GM12878 (cell line): Measurements from ENCODE around the gene U2AF2. TPM values are rescaled to one million over a fixed set of nuclear protein-coding genes. Genes with fewer than 3 reads are reported as not detected.
A peak's percentile ranks its signal among the peaks of the same experiment; 100 is the strongest.

ENCODE experiments used
- ATAC-seq: fragments of 200-7000 bp; cut with Tn5 transposase; 3 replicates; pipeline ENCODE4 v1.9.1; 2020; ENCODE audit warnings: mild to moderate bottlenecking, moderate library complexity
- BruUV-seq: library from RNA; stranded (reverse); fragments of 400-500 nt; replicated peaks from 2 replicates; lab custom pipeline; 2021; lab: Mats Ljungman, UMichigan
- CTCF ChIA-PET: fragments of 300-600 bp; sonication (Branson Sonifier 250); formaldehyde crosslinking; extraction: SDS; loops from one replicate; lab custom pipeline; 2021; ENCODE audit warnings: inconsistent platforms; lab: Yijun Ruan, JAX
- POLR2A ChIA-PET: fragments of 350-600 bp; formaldehyde crosslinking; extraction: SDS; loops from one replicate; lab custom pipeline; 2021; ENCODE audit warnings: inconsistent platforms; lab: Charles Lee
- RAD21 ChIA-PET: fragments of 300-600 bp; sonication (Branson Sonifier 250); formaldehyde crosslinking; loops from one replicate; lab custom pipeline; 2023; ENCODE audit warnings: antibody characterized with exemption; ENCODE audit not compliant: unreplicated experiment; lab: Charles Lee
- SMC1A ChIA-PET: fragments of 300-600 bp; sonication (Branson Sonifier 250); formaldehyde crosslinking; loops from one replicate; lab custom pipeline; 2023; ENCODE audit not compliant: unreplicated experiment, uncharacterized antibody; lab: Charles Lee
- DNase-seq: peaks from one replicate; pipeline ENCODE4 v3.0.0-alpha.2; 2011; ENCODE audit warnings: low read depth, low spot score
- FAIRE-seq: peaks from 3 replicates; lab custom pipeline; 2011; peaks lifted over from hg19 to GRCh38; lab: Jason Lieb, UNC
- H2AFZ ChIP-seq: 2 replicates; pipeline ENCODE4 v1.6.0; 2011; ENCODE audit warnings: low read depth, low read length, control low read depth; ENCODE audit not compliant: control insufficient read depth
- H3K27ac ChIP-seq: 2 replicates; pipeline ENCODE4 v1.5.1; 2011; ENCODE audit warnings: control low read depth; ENCODE audit not compliant: control insufficient read depth, insufficient read depth
- H3K27me3 ChIP-seq, 2 experiments: replicated peaks in 1 of 2; 2 replicates each; pipeline versions ENCODE4 v1.6.0 to v1.6.1; 2011; ENCODE audit warnings: low read length in 1 of 2; ENCODE audit not compliant: control insufficient read depth in 2 of 2, insufficient read depth in 2 of 2
- H3K36me3 ChIP-seq, 2 experiments: 2 replicates each; pipeline ENCODE4 v1.5.1; 2011; ENCODE audit warnings: low read length in 1 of 2; ENCODE audit not compliant: control insufficient read depth in 2 of 2, insufficient read depth in 2 of 2
- H3K4me1 ChIP-seq: 2 replicates; pipeline ENCODE4 v1.6.1; 2011; ENCODE audit warnings: mild to moderate bottlenecking, low read length, moderate library complexity, mixed read lengths; ENCODE audit not compliant: control insufficient read depth, insufficient read depth
- H3K4me2 ChIP-seq: 2 replicates; pipeline ENCODE4 v1.6.0; 2011; ENCODE audit warnings: control low read depth; ENCODE audit not compliant: control insufficient read depth, insufficient read depth
- H3K4me3 ChIP-seq: fragments of 200-600 bp; sonication (generic); 2 replicates; pipeline ENCODE4 v1.5.1; 2016
- H3K79me2 ChIP-seq: 2 replicates; pipeline ENCODE4 v1.6.0; 2011; ENCODE audit warnings: low read length; ENCODE audit not compliant: control insufficient read depth, insufficient read depth
- H3K9ac ChIP-seq: 2 replicates; pipeline ENCODE4 v1.8.0; 2011; ENCODE audit warnings: low read length, control low read depth, mixed read lengths; ENCODE audit not compliant: control insufficient read depth, insufficient read depth
- H3K9me3 ChIP-seq: replicated peaks from 3 replicates; pipeline ENCODE4 v1.5.1; 2011; ENCODE audit warnings: mild to moderate bottlenecking, low read length; ENCODE audit not compliant: control insufficient read depth, insufficient read depth
- H4K20me1 ChIP-seq: 2 replicates; pipeline ENCODE4 v1.6.0; 2011; ENCODE audit not compliant: control insufficient read depth, insufficient read depth
- ASH2L ChIP-seq: fragments of 300-600, 200-600 bp; sonication (generic); IDR thresholded peaks from 2 replicates; pipeline ENCODE4 v1.6.1; 2017; ENCODE audit warnings: low read depth, mild to moderate bottlenecking, borderline replicate concordance
- CHD1 ChIP-seq: IDR thresholded peaks from 2 replicates; pipeline ENCODE4 v1.6.1; 2012; ENCODE audit warnings: low read depth, low read length, improper control_type of control experiment
- CUX1 ChIP-seq: IDR thresholded peaks from 2 replicates; pipeline ENCODE4 v1.6.1; 2012; ENCODE audit warnings: improper control_type of control experiment, low read depth, low read length; ENCODE audit not compliant: insufficient replicate concordance
- EP300 ChIP-seq, 2 experiments: fragments of 150-350 bp in 1 of 2; IDR thresholded peaks; 2 replicates each; pipeline ENCODE4 v1.6.1; 2011 to 2012; ENCODE audit warnings: low read depth in 2 of 2, low read length in 2 of 2, borderline replicate concordance in 1 of 2, improper control_type of control experiment in 1 of 2, inconsistent platforms in 1 of 2; ENCODE audit not compliant: control insufficient read depth in 1 of 2
- RBBP5 ChIP-seq: fragments of 200-600 bp; sonication (generic); conservative IDR thresholded peaks from 2 replicates; pipeline ENCODE4 v1.6.1; 2016
- RELB ChIP-seq: fragments of 450-650 bp; IDR thresholded peaks from 2 replicates; pipeline ENCODE4 v1.6.1; 2017; ENCODE audit warnings: low read depth, mild to moderate bottlenecking, moderate library complexity
- SPI1 ChIP-seq: IDR thresholded peaks from 2 replicates; pipeline ENCODE4 v1.6.1; 2011; ENCODE audit warnings: low read depth, mild to moderate bottlenecking, low read length, moderate library complexity, borderline replicate concordance; ENCODE audit not compliant: insufficient read depth
- TCF7 ChIP-seq: IDR thresholded peaks from 2 replicates; pipeline ENCODE4 v1.6.1; 2014; ENCODE audit warnings: antibody characterized with exemption, borderline replicate concordance
- WRNIP1 ChIP-seq: IDR thresholded peaks from 2 replicates; pipeline ENCODE4 v1.6.1; 2011; ENCODE audit warnings: low read depth, low read length, improper control_type of control experiment, borderline replicate concordance
- ZZZ3 ChIP-seq: IDR thresholded peaks from 2 replicates; pipeline ENCODE4 v1.6.1; 2011; ENCODE audit warnings: low read depth; ENCODE audit not compliant: control insufficient read depth, insufficient read length
- WGBS: methylation state at CpG from one replicate; pipeline ENCODE4 v1.1.6; 2016; ENCODE audit warnings: low lambda C conversion rate; ENCODE audit not compliant: insufficient replicate concordance, insufficient coverage; ENCODE audit errors: missing lambda C conversion rate; 5-methylcytosine and 5-hydroxymethylcytosine counted together
- in situ Hi-C: fragments of 300-500 bp; cut with MboI; formaldehyde crosslinking; loops from 9 replicates; pipeline ENCODE4 v1.14.3; 2018; ENCODE audit warnings: mixed read lengths
- intact Hi-C: fragments of 100-400 bp; cut with micrococcal nuclease; formaldehyde crosslinking; loops from one replicate; pipeline ENCODE4 v1.14.2; 2022; ENCODE audit not compliant: unreplicated experiment
- polyA plus RNA-seq, 11 experiments: library from polyadenylated mRNA; depleted of rRNA in 4 of 11; unstranded in 6 of 11; stranded (reverse) in 5 of 11; fragments of >200 nt; fragmentation: Nextera tagmentation in 4 of 11; fragmentation: Illumina TruSeq in 1 of 11; extraction: Ambion mirVana in 4 of 11; extraction: Trizol in 1 of 11; gene quantifications; 1 replicate in 1 of 11; 2 replicates in 10 of 11; pipeline versions ENCODE4 v1.2.1 to v1.2.3, GENCODE V29; 2011 to 2016; ENCODE audit warnings: inconsistent platforms in 2 of 11, missing spikeins in 2 of 11, low read depth in 1 of 11
- total RNA-seq, 4 experiments: library from RNA; depleted of rRNA in 3 of 4; stranded (reverse); fragments of >200 nt in 3 of 4; fragmentation: Illumina TruSeq in 1 of 4; extraction: Trizol in 1 of 4; gene quantifications; 2 replicates each; pipeline versions ENCODE4 v1.2.1 to v1.2.3, GENCODE V29; 2013 to 2021

U2AF2 gene
- total and polyA plus RNA-seq, 10 of the 15 experiments (the other 5 are each of a cell fraction or from before 2014, with no cell fraction given), result 3.0 to 338 (median 130) TPM

- ATAC-seq, result no peak
- Histone ChIP-seq H3K79me2 (peaks cover 64% of the 10 kb centered on the region), H3K4me1 (peaks cover 12% of the 10 kb centered on the region), H4K20me1 (peaks cover 24% of the 10 kb centered on the region), H3K36me3 (peaks cover 27 to 53% of the 10 kb centered on the region in 2 experiments), H3K4me3 (no peak overlapping the region), H3K9ac (no peak overlapping the region), H3K4me2 (no peak overlapping the region), H3K27me3 (no peaks in the 10 kb centered on the region), H3K9me3 (no peaks in the 10 kb centered on the region), H2AFZ (no peak overlapping the region), H3K27ac (no peak overlapping the region)
- FAIRE-seq, result no peak
- ChIA-PET SMC1A (no interaction called here), RAD21 (no interaction called here), POLR2A (no interaction called here), CTCF (no interaction called here)
- no peak for DNase-seq
- no TSS peak for BruUV-seq
- no peak for TF ChIP-seq TCF7
- peak; percentile 65; the same call in 1 of the 2 replicates for TF ChIP-seq SPI1
- no peak for TF ChIP-seq ZZZ3
- WGBS, result 75% methylated on average over 7 of the region's 9 CpGs
- intact Hi-C loops, result no loop called here
- in situ Hi-C loops, result loop anchor here (10.0 to 25.0 kb wide), 2 partner anchors 1195 to 1523 kb away; partner anchors contain the start of genes CNOT3 and LENG9
Measured at GRCh38 chr19:55659822-55660221, 5.0 kb downstream of the U2AF2 start.

GRCh38 chr19:55660404-55660803, 5.6 kb downstream of the U2AF2 start:
- H3K9ac ChIP-seq, result no peak overlapping the region
- no peaks in the 10 kb centered on the region for H3K27me3 ChIP-seq
- BruUV-seq, result no TSS peak
- 72% methylated on average over 10 of the region's 12 CpGs for WGBS
- peaks cover 27 to 53% of the 10 kb centered on the region in 2 experiments for H3K36me3 ChIP-seq
- H3K79me2 ChIP-seq, result peaks cover 58% of the 10 kb centered on the region
- ChIA-PET RAD21 (no interaction called here), POLR2A (no interaction called here), CTCF (interaction anchor here (0.5 kb wide), 1 partner anchor 518 kb away, joined by 3 read pairs; no protein-coding TSS in a partner anchor), SMC1A (no interaction called here)
- ATAC-seq (no peak), DNase-seq (no peak), FAIRE-seq (no peak)
- no peak overlapping the region for H3K4me3 ChIP-seq
- H3K4me2 ChIP-seq, result no peak overlapping the region
- no peaks in the 10 kb centered on the region for H3K9me3 ChIP-seq
- H3K4me1 ChIP-seq, result peaks cover 12% of the 10 kb centered on the region
- H4K20me1 ChIP-seq, result peaks cover 24% of the 10 kb centered on the region
- in situ Hi-C loops, result loop anchor here (25.0 kb wide), 1 partner anchor 1523 kb away; the partner anchor contains the start of gene CNOT3
- intact Hi-C loops, result no loop called here
- H3K27ac ChIP-seq, result no peak overlapping the region
- no peak overlapping the region for H2AFZ ChIP-seq
- TF ChIP-seq ASH2L (no peak), EP300 (IDR thresholded peaks at IDR 0.05; ENCODE audit: borderline replicate concordance in 1 of 2, control insufficient read depth in 1 of 2, low read depth in 2 of 2, low read length in 2 of 2) (no peak), CHD1 (no peak), CUX1 (no peak), RELB (no peak), WRNIP1 (no peak), RBBP5 (no peak)
